Measurements from ENCODE around the gene EBF3.

Gene EBF3

DNA sequence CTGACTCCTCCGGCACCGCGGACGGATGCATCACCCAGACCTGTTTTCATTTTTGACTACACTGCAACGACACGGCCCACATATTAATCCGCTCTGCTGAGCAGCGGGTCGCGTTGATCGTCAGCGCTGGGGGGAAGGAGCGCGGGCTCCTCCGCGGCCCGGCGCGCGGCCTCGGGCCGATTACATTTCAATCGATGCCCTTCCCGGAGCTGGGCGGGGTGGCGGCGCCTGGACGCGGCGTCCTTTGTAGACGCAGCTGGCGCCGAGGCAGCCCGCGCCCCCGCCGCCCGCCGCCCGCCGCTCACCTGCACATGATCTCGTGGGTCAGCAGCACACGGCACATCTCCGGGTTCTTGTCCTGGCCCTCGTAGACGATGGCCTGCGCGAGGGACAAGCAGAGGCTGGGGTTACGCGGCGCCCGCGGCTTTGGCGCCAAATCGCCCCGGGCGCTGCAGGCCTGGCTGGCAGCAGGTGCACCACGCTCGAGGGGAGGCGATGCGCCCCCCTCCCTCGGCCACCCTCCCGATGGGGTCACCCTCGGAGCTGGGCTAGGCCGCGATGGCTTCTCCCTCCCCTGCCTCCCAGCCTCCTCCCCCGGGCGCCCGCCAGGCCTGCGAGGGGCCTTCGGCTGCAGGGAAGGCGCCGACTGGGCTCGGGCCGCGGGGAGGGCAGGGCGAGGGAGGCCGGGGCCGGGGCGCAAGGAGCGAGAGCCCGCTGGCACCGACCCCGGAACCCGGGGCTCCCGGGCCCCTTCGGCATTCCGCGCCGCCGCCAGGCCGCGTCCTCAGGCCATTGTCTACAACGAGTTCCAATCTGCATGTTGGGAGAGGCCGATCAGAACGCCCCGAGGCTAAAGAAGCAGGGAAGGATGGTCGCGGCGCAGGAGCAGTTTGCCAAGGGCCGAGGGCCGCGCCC lies 5.2 kb downstream of the EBF3 start:
- H3K27ac ChIP-seq (ENCODE audit: low read depth, low read length, severe bottlenecking) = no peak overlapping the region
- H3K36me3 ChIP-seq (ENCODE audit: control insufficient read depth, insufficient read depth, low read length) = no peaks in the 10 kb centered on the region
- 0% methylated on average over 74 of the region's 103 CpGs for WGBS, 2 experiments (ENCODE audit: insufficient coverage in 2 of 2)

DNA sequence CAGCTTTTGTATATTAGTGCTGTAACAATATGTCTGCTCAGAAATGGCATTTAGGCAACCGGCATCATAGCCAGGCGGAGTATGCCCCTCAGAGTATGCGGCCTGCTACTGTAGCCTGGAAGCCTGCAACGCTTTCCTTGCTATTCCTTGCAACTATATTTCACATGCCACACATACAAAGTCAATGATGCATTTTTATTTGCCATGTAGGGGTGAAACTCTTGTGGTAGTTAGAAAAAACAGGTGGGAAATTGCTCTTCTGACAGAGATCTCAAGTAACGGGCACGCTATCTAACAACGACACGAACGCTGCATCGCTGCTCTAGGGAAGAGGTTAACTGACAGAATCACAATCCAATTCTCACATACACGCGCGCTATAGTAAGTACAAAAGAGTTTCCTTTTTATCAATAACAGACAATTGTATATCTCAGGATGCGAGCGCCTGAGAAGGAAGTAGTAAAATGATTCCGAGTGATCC lies 5.9 kb downstream of the EBF3 start:
- WGBS, 2 experiments (ENCODE audit: insufficient coverage in 2 of 2) = 6 to 11% methylated on average over 4 to 9 of the region's 16 CpGs
- Histone ChIP-seq H3K4me3 (ENCODE audit: extremely low read depth, insufficient read depth, low read length, poor library complexity, severe bottlenecking) (peak overlapping the region; percentile 20), H3K27ac (ENCODE audit: low read depth, low read length, severe bottlenecking) (no peak overlapping the region), H3K9me3 (ENCODE audit: control insufficient read depth, low read length) (no peaks in the 10 kb centered on the region), H3K4me1 (ENCODE audit: control insufficient read depth, insufficient read depth, low read length, poor library complexity, severe bottlenecking) (peaks cover 18% of the 10 kb centered on the region), H3K36me3 (ENCODE audit: control insufficient read depth, insufficient read depth, low read length) (no peaks in the 10 kb centered on the region)

More for the DNA sequence above, 5.2 kb downstream of the EBF3 start:
- Histone ChIP-seq H3K4me3 (ENCODE audit: extremely low read depth, insufficient read depth, low read length, poor library complexity, severe bottlenecking) (peak overlapping the region; percentile 20), H3K9me3 (ENCODE audit: control insufficient read depth, low read length) (no peaks in the 10 kb centered on the region), H3K4me1 (ENCODE audit: control insufficient read depth, insufficient read depth, low read length, poor library complexity, severe bottlenecking) (peaks cover 18% of the 10 kb centered on the region)

DNA sequence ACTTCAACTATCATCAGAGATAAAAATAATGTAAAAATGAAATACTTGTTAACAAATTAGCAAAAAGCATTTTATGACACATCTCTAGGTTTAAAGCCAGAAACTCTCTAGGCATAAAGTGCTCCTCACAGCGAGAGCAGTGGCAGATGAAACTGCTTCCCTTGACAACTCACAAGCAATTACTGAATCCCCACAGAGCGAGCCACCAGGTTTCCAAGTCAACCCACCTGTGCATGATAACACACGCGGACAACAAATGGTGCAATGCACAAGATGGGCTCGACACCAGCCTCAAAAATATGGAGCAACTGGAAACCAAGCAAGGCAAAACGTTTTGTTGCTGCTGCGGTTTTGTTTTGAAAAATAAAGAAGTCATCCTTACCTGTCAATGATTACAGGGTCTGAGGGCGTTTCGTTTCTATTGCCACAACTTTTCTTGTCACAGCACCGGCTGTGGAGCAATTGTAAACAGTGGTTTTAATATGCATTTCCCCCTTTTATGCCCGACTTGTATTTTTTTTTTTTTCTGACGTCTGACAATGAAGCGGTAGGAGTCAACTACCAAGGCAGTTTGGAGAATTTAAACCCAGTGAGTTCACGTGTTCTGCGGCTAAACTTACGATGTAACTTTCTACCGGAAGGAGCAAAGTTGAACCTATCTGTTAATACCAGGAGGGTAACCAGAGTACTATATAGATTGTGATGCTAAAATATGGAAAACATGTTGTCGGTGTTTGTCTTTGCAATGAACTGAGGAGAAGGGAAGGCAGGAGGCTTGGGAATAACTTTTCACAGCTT lies 7.0 kb downstream of the EBF3 start:
- no peaks in the 10 kb centered on the region for H3K9me3 ChIP-seq (ENCODE audit: control insufficient read depth, low read length)
- WGBS, 2 experiments (ENCODE audit: insufficient coverage in 2 of 2) = 5 to 8% methylated on average over 14 to 16 of the region's 18 CpGs
- no peak overlapping the region for H3K27ac ChIP-seq (ENCODE audit: low read depth, low read length, severe bottlenecking)
- peaks cover 12% of the 10 kb centered on the region for H3K4me1 ChIP-seq (ENCODE audit: control insufficient read depth, insufficient read depth, low read length, poor library complexity, severe bottlenecking)
- no peak overlapping the region for H3K4me3 ChIP-seq (ENCODE audit: extremely low read depth, insufficient read depth, low read length, poor library complexity, severe bottlenecking)
- H3K36me3 ChIP-seq (ENCODE audit: control insufficient read depth, insufficient read depth, low read length) = no peaks in the 10 kb centered on the region

DNA sequence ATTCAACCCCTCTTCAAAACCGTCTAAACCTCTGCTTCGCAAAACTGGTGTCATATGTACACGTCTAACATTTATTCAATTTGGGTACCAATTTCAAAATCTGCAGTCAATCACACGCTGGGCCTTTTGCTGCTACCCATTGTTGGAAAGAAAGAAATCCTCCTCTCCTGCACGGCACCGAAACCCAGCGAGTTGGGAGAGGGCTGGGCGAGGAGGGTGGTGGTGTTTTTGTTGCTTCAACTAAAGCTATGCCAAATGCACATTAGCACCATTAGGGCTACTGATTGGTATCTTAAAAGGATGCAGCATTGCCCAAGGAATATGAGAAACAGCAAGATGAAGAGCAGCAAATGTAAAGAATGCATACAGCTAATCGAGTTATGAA lies 7.8 kb downstream of the EBF3 start:
- Histone ChIP-seq H3K4me1 (ENCODE audit: control insufficient read depth, insufficient read depth, low read length, poor library complexity, severe bottlenecking) (peaks cover 16% of the 10 kb centered on the region), H3K36me3 (ENCODE audit: control insufficient read depth, insufficient read depth, low read length) (no peaks in the 10 kb centered on the region), H3K4me3 (ENCODE audit: extremely low read depth, insufficient read depth, low read length, poor library complexity, severe bottlenecking) (no peak overlapping the region), H3K9me3 (ENCODE audit: control insufficient read depth, low read length) (no peaks in the 10 kb centered on the region), H3K27ac (ENCODE audit: low read depth, low read length, severe bottlenecking) (no peak overlapping the region)
- WGBS, 2 experiments (ENCODE audit: insufficient coverage in 2 of 2) = 21 to 35% methylated on average over 3 to 4 of the region's 9 CpGs

GRCh38 chr10:129955601-129956285 lies 8.3 kb downstream of the EBF3 start:
- Histone ChIP-seq H3K27ac (ENCODE audit: low read depth, low read length, severe bottlenecking) (no peak overlapping the region), H3K9me3 (ENCODE audit: control insufficient read depth, low read length) (no peaks in the 10 kb centered on the region), H3K4me1 (ENCODE audit: control insufficient read depth, insufficient read depth, low read length, poor library complexity, severe bottlenecking) (peaks cover 21% of the 10 kb centered on the region), H3K4me3 (ENCODE audit: extremely low read depth, insufficient read depth, low read length, poor library complexity, severe bottlenecking) (no peak overlapping the region), H3K36me3 (ENCODE audit: control insufficient read depth, insufficient read depth, low read length) (no peaks in the 10 kb centered on the region)
- 40 to 51% methylated on average over 3 to 5 of the region's 6 CpGs for WGBS, 2 experiments (ENCODE audit: insufficient coverage in 2 of 2)

DNA sequence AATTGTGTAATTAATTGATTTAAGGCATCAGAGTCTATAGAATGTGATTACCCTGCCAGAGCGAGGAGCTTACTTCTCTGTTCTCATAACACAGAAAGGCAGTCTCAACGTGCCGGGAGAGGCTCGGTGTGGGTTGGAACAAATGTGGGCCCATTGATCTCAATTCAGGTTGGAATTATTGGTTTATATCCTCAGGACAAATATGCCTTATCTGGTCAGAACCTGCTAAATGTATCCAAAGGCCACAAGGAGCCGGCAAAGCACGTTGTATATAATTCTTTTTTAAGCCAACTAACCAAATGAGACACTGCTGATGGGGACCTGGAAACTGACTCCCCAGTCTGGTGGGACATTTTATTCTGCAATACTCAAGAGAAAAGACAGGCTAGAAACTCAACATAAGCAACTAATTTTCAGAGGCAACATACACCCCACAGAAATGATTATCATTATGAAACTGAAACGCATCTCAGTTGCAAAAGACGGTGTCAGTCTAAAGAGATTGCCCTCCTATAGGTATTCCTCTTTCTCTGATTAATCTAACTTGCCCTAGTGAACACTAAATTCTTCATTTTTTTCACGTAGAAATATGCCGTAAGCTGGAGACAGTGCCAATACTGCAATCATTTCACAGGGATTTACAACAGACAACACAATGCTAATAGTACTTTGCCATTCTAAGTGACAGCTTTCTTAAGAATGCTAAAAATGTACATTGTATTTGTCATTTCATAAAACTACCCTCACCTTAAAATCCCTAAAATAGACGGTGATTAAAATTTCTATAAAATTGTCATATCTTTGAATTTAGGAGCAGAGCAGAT lies 9.4 kb downstream of the EBF3 start:
- H3K36me3 ChIP-seq (ENCODE audit: control insufficient read depth, insufficient read depth, low read length) = no peaks in the 10 kb centered on the region
- WGBS, 2 experiments (ENCODE audit: insufficient coverage in 2 of 2) = 80 to 98% methylated on average over 6 to 7 of the region's 11 CpGs
- no peaks in the 10 kb centered on the region for H3K9me3 ChIP-seq (ENCODE audit: control insufficient read depth, low read length)
- no peak overlapping the region for H3K4me3 ChIP-seq (ENCODE audit: extremely low read depth, insufficient read depth, low read length, poor library complexity, severe bottlenecking)
- no peak overlapping the region for H3K27ac ChIP-seq (ENCODE audit: low read depth, low read length, severe bottlenecking)
- H3K4me1 ChIP-seq (ENCODE audit: control insufficient read depth, insufficient read depth, low read length, poor library complexity, severe bottlenecking) = peaks cover 25% of the 10 kb centered on the region

DNA sequence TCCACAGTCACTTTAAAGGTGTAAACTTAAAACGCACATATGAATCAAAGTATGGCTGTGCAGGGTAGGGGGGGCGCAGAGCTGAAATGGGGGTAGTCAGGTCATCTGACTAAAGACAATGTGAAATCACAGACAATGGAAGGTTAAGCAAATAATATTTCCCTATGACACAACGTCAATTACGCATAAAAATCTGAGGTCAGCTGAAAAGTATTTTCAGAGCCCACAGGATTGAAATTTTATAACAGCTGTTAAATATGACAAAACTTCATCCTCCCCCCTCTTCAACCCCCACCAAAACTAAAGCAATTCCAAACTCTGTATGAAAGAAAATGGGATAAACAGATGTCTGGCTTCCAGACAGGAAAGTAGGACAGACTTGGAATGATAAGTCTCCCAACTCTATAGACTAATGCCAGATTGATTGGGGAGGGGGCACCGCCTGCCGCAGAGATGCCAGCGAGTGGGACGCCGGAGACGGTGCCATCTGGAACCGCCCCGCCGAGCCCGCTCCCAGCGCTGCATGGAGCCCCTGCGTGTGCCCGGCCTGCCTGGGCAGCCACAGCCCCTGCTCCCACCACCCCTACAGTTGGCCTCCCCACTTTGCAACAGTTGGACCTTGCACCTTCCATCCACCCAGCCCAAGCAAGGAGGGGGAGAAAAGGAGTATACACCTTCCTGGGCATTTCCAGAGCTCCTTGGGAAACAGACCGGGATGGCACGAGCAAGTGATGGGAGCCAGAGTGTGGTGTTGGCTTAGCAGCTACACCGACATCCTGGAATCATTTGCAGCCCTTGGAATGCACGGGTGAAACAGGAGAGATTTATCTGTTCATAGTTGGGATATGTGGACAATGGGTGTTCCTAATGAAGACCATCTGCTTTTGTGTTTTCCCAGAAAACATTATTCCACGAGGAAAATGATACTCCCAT lies 10.7 kb downstream of the EBF3 start:
- H3K9me3 ChIP-seq (ENCODE audit: control insufficient read depth, low read length) = no peaks in the 10 kb centered on the region
- no peak overlapping the region for H3K27ac ChIP-seq (ENCODE audit: low read depth, low read length, severe bottlenecking)
- H3K4me1 ChIP-seq (ENCODE audit: control insufficient read depth, insufficient read depth, low read length, poor library complexity, severe bottlenecking) = peaks cover 24% of the 10 kb centered on the region
- WGBS, 2 experiments (ENCODE audit: insufficient coverage in 2 of 2) = 94 to 96% methylated on average over 7 to 16 of the region's 22 CpGs
- no peaks in the 10 kb centered on the region for H3K36me3 ChIP-seq (ENCODE audit: control insufficient read depth, insufficient read depth, low read length)
- H3K4me3 ChIP-seq (ENCODE audit: extremely low read depth, insufficient read depth, low read length, poor library complexity, severe bottlenecking) = no peak overlapping the region

DNA sequence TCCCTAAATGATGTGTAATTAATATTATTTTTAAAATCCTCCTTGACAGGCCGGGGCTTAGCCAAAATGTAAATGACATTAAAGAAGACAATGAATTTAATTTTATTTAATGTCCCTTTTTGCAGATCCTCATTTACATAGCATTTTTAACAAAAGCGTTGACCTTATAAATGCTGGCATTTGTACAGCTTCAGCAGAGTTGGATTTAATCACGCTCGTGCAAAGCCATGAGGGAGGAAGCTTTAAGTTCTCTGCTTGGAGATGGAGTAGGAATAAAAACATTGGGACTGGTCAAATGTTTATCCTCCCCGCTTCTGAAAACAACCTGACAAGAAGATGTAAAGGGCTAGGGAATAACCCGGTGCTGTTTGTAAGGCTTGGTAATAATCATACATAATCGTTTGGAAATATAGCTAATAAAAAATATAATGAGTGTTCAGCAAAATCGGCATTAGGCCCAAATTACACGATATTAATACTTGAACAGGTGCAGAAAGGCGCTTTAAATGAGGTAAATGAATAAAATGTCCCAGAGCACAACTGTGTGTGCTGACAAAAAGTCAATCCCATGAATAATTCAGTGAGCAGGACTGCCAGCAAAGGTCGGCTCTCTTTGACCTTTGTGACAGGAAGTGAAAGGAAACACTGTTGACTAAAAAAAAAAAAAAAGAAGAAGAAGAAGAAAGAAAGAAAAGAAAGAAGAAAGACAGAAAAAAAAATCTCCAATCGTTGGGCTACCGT lies 11.5 kb downstream of the EBF3 start:
- Histone ChIP-seq H3K4me3 (ENCODE audit: extremely low read depth, insufficient read depth, low read length, poor library complexity, severe bottlenecking) (no peak overlapping the region), H3K9me3 (ENCODE audit: control insufficient read depth, low read length) (no peaks in the 10 kb centered on the region), H3K27ac (ENCODE audit: low read depth, low read length, severe bottlenecking) (no peak overlapping the region), H3K36me3 (ENCODE audit: control insufficient read depth, insufficient read depth, low read length) (no peaks in the 10 kb centered on the region), H3K4me1 (ENCODE audit: control insufficient read depth, insufficient read depth, low read length, poor library complexity, severe bottlenecking) (peaks cover 24% of the 10 kb centered on the region)
- WGBS, 2 experiments (ENCODE audit: insufficient coverage in 2 of 2) = 79 to 88% methylated on average over 10 to 11 of the region's 13 CpGs

GRCh38 chr10:129951970-129952265 lies 12.2 kb downstream of the EBF3 start:
- Histone ChIP-seq H3K9me3 (ENCODE audit: control insufficient read depth, low read length) (no peaks in the 10 kb centered on the region), H3K4me3 (ENCODE audit: extremely low read depth, insufficient read depth, low read length, poor library complexity, severe bottlenecking) (no peak overlapping the region), H3K27ac (ENCODE audit: low read depth, low read length, severe bottlenecking) (no peak overlapping the region), H3K4me1 (ENCODE audit: control insufficient read depth, insufficient read depth, low read length, poor library complexity, severe bottlenecking) (peaks cover 24% of the 10 kb centered on the region), H3K36me3 (ENCODE audit: control insufficient read depth, insufficient read depth, low read length) (no peaks in the 10 kb centered on the region)
- 96 to 100% methylated on average over 1 to 3 of the region's 4 CpGs for WGBS, 2 experiments (ENCODE audit: insufficient coverage in 2 of 2)

All from mesodermal cell (in vitro differentiated cells).